ENCODE results near the gene CYP4F22. TPM values are rescaled to one million over a fixed set of nuclear protein-coding genes. Genes with fewer than 3 reads are reported as not detected.

The CYP4F22 gene
- total and polyA plus RNA-seq, 10 of the 15 experiments (the other 5 are each of a cell fraction or from before 2014, with no cell fraction given), result not detected

DNA sequence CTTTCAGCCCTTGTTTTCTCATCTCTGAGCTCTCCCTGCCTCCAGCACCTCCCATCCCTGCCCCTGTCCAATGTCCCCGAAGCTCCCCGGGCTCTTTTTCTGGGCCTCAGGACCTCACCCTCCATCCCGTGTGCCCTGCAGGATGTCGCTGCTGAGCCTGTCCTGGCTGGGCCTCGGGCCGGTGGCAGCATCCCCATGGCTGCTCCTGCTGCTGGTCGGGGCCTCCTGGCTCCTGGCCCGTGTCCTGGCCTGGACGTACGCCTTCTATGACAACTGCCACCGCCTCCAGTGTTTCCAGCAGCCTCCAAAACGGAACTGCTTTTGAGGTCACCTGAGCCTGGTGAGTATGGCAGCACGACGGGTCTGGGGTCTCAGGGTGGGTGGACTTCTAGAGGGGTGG lies 55.6 kb downstream of the CYP4F22 start:
- SMC1A ChIA-PET (ENCODE audit: uncharacterized antibody, unreplicated experiment), result no interaction called here

More for the DNA sequence above, 55.6 kb downstream of the CYP4F22 start:
- ChIA-PET RAD21 (ENCODE audit: unreplicated experiment) (interaction anchor here (0.7 kb wide), 1 partner anchor 143 kb away, joined by 3 read pairs; no protein-coding TSS in a partner anchor), CTCF (no interaction called here), POLR2A (no interaction called here)
- no peak for DNase-seq (ENCODE audit: low read depth, low spot score)
- in situ Hi-C loops (cut with MboI) (no loop called here), intact Hi-C loops (cut with micrococcal nuclease; ENCODE audit: unreplicated experiment) (no loop called here)
- Histone ChIP-seq H2AFZ (ENCODE audit: control insufficient read depth, low read depth, low read length) (no peak overlapping the region), H3K9me3 (replicated peaks; ENCODE audit: control insufficient read depth, insufficient read depth, low read length) (no peaks in the 10 kb centered on the region), H3K79me2 (ENCODE audit: control insufficient read depth, insufficient read depth, low read length) (no peaks in the 10 kb centered on the region), H3K4me1 (ENCODE audit: control insufficient read depth, insufficient read depth, low read length) (no peaks in the 10 kb centered on the region), H3K27ac (ENCODE audit: control insufficient read depth, insufficient read depth) (no peak overlapping the region), H3K4me2 (ENCODE audit: control insufficient read depth, insufficient read depth) (no peak overlapping the region), H3K36me3 (ENCODE audit: control insufficient read depth in 2 of 2, insufficient read depth in 2 of 2, low read length in 1 of 2) (no peaks in the 10 kb centered on the region), H4K20me1 (ENCODE audit: control insufficient read depth, insufficient read depth) (no peaks in the 10 kb centered on the region), H3K4me3 (no peak overlapping the region), H3K9ac (ENCODE audit: control insufficient read depth, insufficient read depth, low read length) (no peak overlapping the region), H3K27me3 (replicated peaks in 1 of 2; ENCODE audit: control insufficient read depth in 2 of 2, insufficient read depth in 2 of 2, low read length in 1 of 2) (no peaks in the 10 kb centered on the region; a peak in 2 of 4 replicates)
- no peak for FAIRE-seq
- WGBS (ENCODE audit: insufficient coverage, insufficient replicate concordance, low lambda C conversion rate, missing lambda C conversion rate), result 27% methylated on average over 14 of the region's 14 CpGs
- ATAC-seq, result no peak
- TF ChIP-seq MYC (IDR thresholded peaks at IDR 0.05; ENCODE audit: insufficient read depth, insufficient read length, insufficient replicate concordance, low read length, severe bottlenecking) (no peak), SREBF2 (IDR thresholded peaks at IDR 0.05; ENCODE audit: low read length) (no peak), LARP7 (IDR thresholded peaks at IDR 0.05) (no peak), IRF4 (IDR thresholded peaks at IDR 0.05; ENCODE audit: low read depth, low read length) (no peak), POLR2AphosphoS2 (IDR thresholded peaks at IDR 0.05; ENCODE audit: low read depth, low read length) (no peak), ZBED1 (IDR thresholded peaks at IDR 0.05; ENCODE audit: borderline replicate concordance) (no peak), HDGF (IDR thresholded peaks at IDR 0.05) (no peak), BCL3 (IDR thresholded peaks at IDR 0.05; ENCODE audit: borderline replicate concordance, insufficient read depth, low read depth, low read length, poor library complexity, severe bottlenecking) (no peak), SUZ12 (IDR thresholded peaks at IDR 0.05; ENCODE audit: unreplicated experiment) (no peak), SMAD5 (IDR thresholded peaks at IDR 0.05; ENCODE audit: low read depth) (no peak), ELK1 (IDR thresholded peaks at IDR 0.05; ENCODE audit: low read depth, low read length) (no peak), SMC3 (IDR thresholded peaks at IDR 0.05; ENCODE audit: borderline replicate concordance, low read length) (no peak), STAT1 (conservative IDR thresholded peaks at IDR 0.05) (no peak), FOS (IDR thresholded peaks at IDR 0.05; ENCODE audit: borderline replicate concordance, extremely low read depth, insufficient read length) (no peak), NFIC (IDR thresholded peaks at IDR 0.05; ENCODE audit: low read depth, low read length) (no peak), POLR2A (IDR thresholded peaks at IDR 0.05; ENCODE audit: low read depth, low read length) (no peak)
- TF ChIP-seq, protein P1, sequence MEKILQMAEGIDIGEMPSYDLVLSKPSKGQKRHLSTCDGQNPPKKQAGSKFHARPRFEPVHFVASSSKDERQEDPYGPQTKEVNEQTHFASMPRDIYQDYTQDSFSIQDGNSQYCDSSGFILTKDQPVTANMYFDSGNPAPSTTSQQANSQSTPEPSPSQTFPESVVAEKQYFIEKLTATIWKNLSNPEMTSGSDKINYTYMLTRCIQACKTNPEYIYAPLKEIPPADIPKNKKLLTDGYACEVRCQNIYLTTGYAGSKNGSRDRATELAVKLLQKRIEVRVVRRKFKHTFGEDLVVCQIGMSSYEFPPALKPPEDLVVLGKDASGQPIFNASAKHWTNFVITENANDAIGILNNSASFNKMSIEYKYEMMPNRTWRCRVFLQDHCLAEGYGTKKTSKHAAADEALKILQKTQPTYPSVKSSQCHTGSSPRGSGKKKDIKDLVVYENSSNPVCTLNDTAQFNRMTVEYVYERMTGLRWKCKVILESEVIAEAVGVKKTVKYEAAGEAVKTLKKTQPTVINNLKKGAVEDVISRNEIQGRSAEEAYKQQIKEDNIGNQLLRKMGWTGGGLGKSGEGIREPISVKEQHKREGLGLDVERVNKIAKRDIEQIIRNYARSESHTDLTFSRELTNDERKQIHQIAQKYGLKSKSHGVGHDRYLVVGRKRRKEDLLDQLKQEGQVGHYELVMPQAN (conservative IDR thresholded peaks at IDR 0.05), result no peak
- BruUV-seq (replicated peaks), result no TSS peak

Measured in GM12878 (cell line).